Endodermal cell (in vitro differentiated cells): ENCODE measurements around the gene PROSER1. TPM values are rescaled to one million over a fixed set of nuclear protein-coding genes. Genes with fewer than 3 reads are reported as not detected.
A peak's percentile ranks its signal among the peaks of the same experiment; 100 is the strongest.

ENCODE experiments used
- DNase-seq: peaks from one replicate; pipeline ENCODE4 v3.0.0-alpha.2; 2017
- H3K27ac ChIP-seq: 2 replicates; pipeline ENCODE4 v1.5.1; 2013; ENCODE audit warnings: mild to moderate bottlenecking, low read depth, low read length, moderate library complexity
- H3K27me3 ChIP-seq: 2 replicates; pipeline ENCODE4 v1.6.1; 2013; ENCODE audit warnings: mild to moderate bottlenecking, low read length, moderate library complexity; ENCODE audit not compliant: insufficient read depth, control insufficient read depth, poor library complexity, severe bottlenecking
- H3K36me3 ChIP-seq: 2 replicates; pipeline ENCODE4 v1.7.0; 2013; ENCODE audit warnings: mild to moderate bottlenecking, low read length, moderate library complexity; ENCODE audit not compliant: control insufficient read depth, insufficient read depth
- H3K4me1 ChIP-seq: one replicate; pipeline ENCODE4 v1.7.0; 2013; ENCODE audit warnings: low read length; ENCODE audit not compliant: control insufficient read depth, insufficient read depth
- H3K4me3 ChIP-seq: 2 replicates; pipeline ENCODE4 v1.5.1; 2013; ENCODE audit warnings: mild to moderate bottlenecking, low read length, moderate library complexity
- H3K9ac ChIP-seq: 2 replicates; pipeline ENCODE4 v1.6.1; 2013; ENCODE audit warnings: mild to moderate bottlenecking, low read length, moderate library complexity; ENCODE audit not compliant: poor library complexity, severe bottlenecking; ENCODE audit errors: extremely low read depth
- H3K9me3 ChIP-seq: 2 replicates; pipeline ENCODE4 v1.6.1; 2013; ENCODE audit warnings: mild to moderate bottlenecking, low read length, moderate library complexity; ENCODE audit not compliant: control insufficient read depth
- H3K27ac Mint-ChIP-seq: 2 replicates; pipeline ENCODE4 v1.8.0; 2020; ENCODE audit warnings: mixed read lengths
- H3K27me3 Mint-ChIP-seq: 2 replicates; pipeline ENCODE4 v1.8.0; 2021; ENCODE audit warnings: mild to moderate bottlenecking, mixed read lengths; ENCODE audit not compliant: insufficient read depth
- H3K36me3 Mint-ChIP-seq: 2 replicates; pipeline ENCODE4 v1.8.0; 2020; ENCODE audit warnings: low read depth, mixed read lengths
- H3K4me1 Mint-ChIP-seq: 2 replicates; pipeline ENCODE4 v1.8.0; 2020; ENCODE audit warnings: mixed read lengths
- H3K4me3 Mint-ChIP-seq: 2 replicates; pipeline ENCODE4 v1.8.0; 2020; ENCODE audit warnings: mild to moderate bottlenecking, moderate library complexity, mixed read lengths
- H3K9me3 Mint-ChIP-seq: 2 replicates; pipeline ENCODE4 v1.8.0; 2020; ENCODE audit warnings: mild to moderate bottlenecking, mixed read lengths
- WGBS, 2 experiments: methylation state at CpG; one replicate each; pipeline versions ENCODE4 v1.1.5 to v1.1.7; 2013; ENCODE audit warnings: missing lambda C conversion rate in 2 of 2, mixed read lengths in 1 of 2; ENCODE audit not compliant: insufficient coverage in 1 of 2, insufficient read length in 1 of 2; 5-methylcytosine and 5-hydroxymethylcytosine counted together
- total RNA-seq, 2 donors: library from RNA; stranded (reverse); fragmentation: NEBNext Ultra II Directional in 1 of 2; extraction: Animal tissue kit (Norgen Biotek cat#: 25700) in 1 of 2; gene quantifications; 2 replicates in 1 of 2; 3 replicates in 1 of 2; pipeline ENCODE4 v1.2.1, GENCODE V29; 2021
- TF ChIP-seq, protein P1 (sequence below): fragments of 200-600 bp; sonication (generic); conservative IDR thresholded peaks from 2 replicates; pipeline ENCODE4 v1.5.0; 2021; ENCODE audit warnings: antibody characterized with exemption, mild to moderate bottlenecking

Gene PROSER1
- total RNA-seq, 2 donors from 2014 or later, result 54.0 to 62.1 TPM

DNA sequence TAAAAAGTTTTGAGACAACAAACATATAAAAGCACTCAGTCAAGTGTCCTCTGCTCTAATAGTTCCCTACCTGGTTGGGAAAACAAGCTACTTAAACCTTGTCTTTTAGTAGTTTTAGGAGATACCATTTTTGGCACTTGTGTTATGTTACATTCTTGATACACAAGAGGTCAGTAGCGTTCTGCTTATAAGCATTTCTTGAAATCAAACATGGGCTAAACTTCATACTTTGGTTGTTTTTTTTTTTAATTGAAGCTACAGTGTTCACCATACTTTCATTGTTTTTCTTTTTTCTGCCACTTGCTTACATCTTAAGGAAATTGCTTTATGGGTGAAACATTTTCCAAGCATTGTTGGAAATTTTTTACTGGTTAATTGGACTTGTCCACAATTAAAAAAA is 13.3 kb upstream of the PROSER1 start:
- 67% methylated on average over 1 of the region's 1 CpG for WGBS, 2 experiments
- H3K4me1 Mint-ChIP-seq, result peaks cover 15% of the 10 kb centered on the region
- no peak overlapping the region for H3K27ac ChIP-seq
- H3K4me3 Mint-ChIP-seq, result no peak overlapping the region
- TF ChIP-seq, protein P1, sequence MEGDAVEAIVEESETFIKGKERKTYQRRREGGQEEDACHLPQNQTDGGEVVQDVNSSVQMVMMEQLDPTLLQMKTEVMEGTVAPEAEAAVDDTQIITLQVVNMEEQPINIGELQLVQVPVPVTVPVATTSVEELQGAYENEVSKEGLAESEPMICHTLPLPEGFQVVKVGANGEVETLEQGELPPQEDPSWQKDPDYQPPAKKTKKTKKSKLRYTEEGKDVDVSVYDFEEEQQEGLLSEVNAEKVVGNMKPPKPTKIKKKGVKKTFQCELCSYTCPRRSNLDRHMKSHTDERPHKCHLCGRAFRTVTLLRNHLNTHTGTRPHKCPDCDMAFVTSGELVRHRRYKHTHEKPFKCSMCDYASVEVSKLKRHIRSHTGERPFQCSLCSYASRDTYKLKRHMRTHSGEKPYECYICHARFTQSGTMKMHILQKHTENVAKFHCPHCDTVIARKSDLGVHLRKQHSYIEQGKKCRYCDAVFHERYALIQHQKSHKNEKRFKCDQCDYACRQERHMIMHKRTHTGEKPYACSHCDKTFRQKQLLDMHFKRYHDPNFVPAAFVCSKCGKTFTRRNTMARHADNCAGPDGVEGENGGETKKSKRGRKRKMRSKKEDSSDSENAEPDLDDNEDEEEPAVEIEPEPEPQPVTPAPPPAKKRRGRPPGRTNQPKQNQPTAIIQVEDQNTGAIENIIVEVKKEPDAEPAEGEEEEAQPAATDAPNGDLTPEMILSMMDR, result peak; percentile 72
- peaks cover 3% of the 10 kb centered on the region for H3K36me3 Mint-ChIP-seq
- peak overlapping the region; percentile 40 for H3K27ac Mint-ChIP-seq
- no peak overlapping the region for H3K9ac ChIP-seq
- peaks cover 3% of the 10 kb centered on the region for H3K9me3 Mint-ChIP-seq
- no peaks in the 10 kb centered on the region for H3K4me1 ChIP-seq
- H3K4me3 ChIP-seq, result no peak overlapping the region
- H3K9me3 ChIP-seq, result no peaks in the 10 kb centered on the region
- no peaks in the 10 kb centered on the region for H3K27me3 Mint-ChIP-seq
- H3K27me3 ChIP-seq, result no peaks in the 10 kb centered on the region
- peaks cover 3% of the 10 kb centered on the region for H3K36me3 ChIP-seq
- DNase-seq, result no peak

DNA sequence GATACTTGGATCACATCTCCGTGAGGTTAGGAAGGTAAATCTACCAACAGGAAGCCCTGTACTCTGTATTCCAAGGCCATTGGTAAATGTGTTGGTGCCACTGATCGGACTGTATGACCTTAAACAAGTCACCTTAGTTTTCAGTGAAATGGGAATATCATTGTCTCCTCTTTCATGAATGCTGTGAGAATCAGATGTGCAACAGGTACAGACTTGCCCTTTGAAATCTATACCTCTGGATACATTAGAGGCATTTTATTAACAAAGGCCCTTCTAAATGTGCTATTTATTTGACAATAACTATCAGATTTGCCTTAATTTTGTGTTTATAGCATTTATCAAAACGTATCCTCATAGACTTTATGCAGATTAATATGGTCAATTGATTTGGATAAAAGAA is 11.4 kb upstream of the PROSER1 start:
- TF ChIP-seq, protein P1, result no peak
- Mint-ChIP-seq H3K9me3 (no peaks in the 10 kb centered on the region), H3K4me1 (peaks cover 15% of the 10 kb centered on the region), H3K27me3 (no peaks in the 10 kb centered on the region), H3K27ac (no peak overlapping the region), H3K4me3 (no peak overlapping the region), H3K36me3 (no peaks in the 10 kb centered on the region)
- H3K27ac ChIP-seq, result no peak overlapping the region
- WGBS, 2 experiments, result 92 to 97% methylated on average over 2 to 3 of the region's 3 CpGs
- H3K4me3 ChIP-seq, result no peak overlapping the region
- H3K4me1 ChIP-seq, result no peaks in the 10 kb centered on the region
- no peaks in the 10 kb centered on the region for H3K27me3 ChIP-seq
- no peak for DNase-seq
- H3K9me3 ChIP-seq, result no peaks in the 10 kb centered on the region
- no peak overlapping the region for H3K9ac ChIP-seq
- H3K36me3 ChIP-seq, result peaks cover 5% of the 10 kb centered on the region

DNA sequence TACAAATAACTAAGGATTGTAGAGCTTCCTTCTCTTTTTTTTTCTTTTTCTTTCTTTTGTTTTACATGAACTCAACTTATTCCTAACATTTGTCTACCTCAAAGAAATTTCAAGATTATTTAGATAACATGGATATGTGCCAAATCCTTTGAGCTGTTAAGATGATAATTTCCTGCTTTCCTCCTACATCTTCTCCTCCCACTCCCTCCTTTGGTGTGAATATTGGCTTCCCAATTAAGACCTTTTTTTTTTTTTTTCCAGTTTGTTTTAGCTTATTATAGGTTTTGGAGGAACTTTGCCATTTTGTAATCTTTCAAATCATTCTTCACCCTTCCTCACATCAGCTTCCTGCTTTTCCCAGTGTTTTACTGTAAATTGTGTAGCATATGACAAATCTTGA is 10.9 kb upstream of the PROSER1 start:
- H3K27me3 Mint-ChIP-seq, result no peaks in the 10 kb centered on the region
- TF ChIP-seq, protein P1, result no peak
- Histone ChIP-seq H3K9me3 (no peaks in the 10 kb centered on the region), H3K27me3 (no peaks in the 10 kb centered on the region), H3K4me3 (no peak overlapping the region), H3K27ac (no peak overlapping the region), H3K36me3 (peaks cover 9% of the 10 kb centered on the region), H3K4me1 (no peaks in the 10 kb centered on the region), H3K9ac (no peak overlapping the region)
- no peak overlapping the region for H3K4me3 Mint-ChIP-seq
- no peaks in the 10 kb centered on the region for H3K36me3 Mint-ChIP-seq
- no peaks in the 10 kb centered on the region for H3K9me3 Mint-ChIP-seq
- H3K27ac Mint-ChIP-seq, result no peak overlapping the region
- peaks cover 15% of the 10 kb centered on the region for H3K4me1 Mint-ChIP-seq
- no peak for DNase-seq
